GM12801 (cell line): Measurements from ENCODE around the gene CPXM1.

ENCODE experiments used
- TF ChIP-seq, protein P1 (sequence below): IDR thresholded peaks from one replicate; pipeline ENCODE4 v1.5.1; 2011; ENCODE audit warnings: control low read depth; ENCODE audit not compliant: insufficient read length; ENCODE audit errors: extremely low read depth

Gene CPXM1

DNA sequence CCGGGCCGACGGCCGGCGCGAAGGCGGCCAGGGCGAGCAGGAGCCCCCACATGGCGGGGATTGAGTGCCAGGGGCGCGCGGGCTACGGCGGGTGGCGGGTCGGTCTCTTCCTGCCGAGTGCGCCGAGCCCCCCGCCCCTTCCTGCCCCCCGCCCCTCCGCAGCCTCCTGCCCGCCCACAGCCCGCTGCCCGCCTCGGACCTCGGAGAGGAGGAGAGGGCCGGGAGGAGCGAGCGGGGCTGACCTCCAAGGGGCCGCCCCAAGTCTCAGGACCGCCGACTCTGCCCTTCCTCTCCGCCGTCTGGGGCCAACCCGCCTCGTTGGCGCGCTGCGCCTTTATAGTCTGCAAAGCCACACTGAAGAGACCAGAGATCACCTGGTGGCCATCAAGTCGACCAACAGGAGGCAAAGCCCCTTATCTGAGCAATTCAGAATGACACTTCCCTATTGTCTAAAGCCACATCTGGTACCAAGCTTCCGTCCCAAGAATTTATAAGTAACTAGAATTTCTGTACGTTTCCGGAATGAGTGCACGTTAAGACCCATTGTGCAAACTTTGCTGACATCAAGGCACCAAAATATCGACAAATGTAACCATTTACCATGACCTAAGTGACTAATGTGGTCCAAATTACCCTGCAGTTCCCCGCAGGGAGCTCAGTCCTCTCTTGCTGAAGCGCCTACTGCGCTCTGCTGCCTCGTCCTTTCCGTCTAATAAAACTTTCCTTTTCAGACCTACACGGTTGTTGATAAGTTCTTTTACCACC, at the start of gene CPXM1:
Gene CPXM1, minus strand, starts transcription at position 107 of the 765 bp plus-strand sequence. Its CDS starts 55 bp downstream, at position 52.
- TF ChIP-seq, protein P1, sequence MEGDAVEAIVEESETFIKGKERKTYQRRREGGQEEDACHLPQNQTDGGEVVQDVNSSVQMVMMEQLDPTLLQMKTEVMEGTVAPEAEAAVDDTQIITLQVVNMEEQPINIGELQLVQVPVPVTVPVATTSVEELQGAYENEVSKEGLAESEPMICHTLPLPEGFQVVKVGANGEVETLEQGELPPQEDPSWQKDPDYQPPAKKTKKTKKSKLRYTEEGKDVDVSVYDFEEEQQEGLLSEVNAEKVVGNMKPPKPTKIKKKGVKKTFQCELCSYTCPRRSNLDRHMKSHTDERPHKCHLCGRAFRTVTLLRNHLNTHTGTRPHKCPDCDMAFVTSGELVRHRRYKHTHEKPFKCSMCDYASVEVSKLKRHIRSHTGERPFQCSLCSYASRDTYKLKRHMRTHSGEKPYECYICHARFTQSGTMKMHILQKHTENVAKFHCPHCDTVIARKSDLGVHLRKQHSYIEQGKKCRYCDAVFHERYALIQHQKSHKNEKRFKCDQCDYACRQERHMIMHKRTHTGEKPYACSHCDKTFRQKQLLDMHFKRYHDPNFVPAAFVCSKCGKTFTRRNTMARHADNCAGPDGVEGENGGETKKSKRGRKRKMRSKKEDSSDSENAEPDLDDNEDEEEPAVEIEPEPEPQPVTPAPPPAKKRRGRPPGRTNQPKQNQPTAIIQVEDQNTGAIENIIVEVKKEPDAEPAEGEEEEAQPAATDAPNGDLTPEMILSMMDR = no peak

DNA sequence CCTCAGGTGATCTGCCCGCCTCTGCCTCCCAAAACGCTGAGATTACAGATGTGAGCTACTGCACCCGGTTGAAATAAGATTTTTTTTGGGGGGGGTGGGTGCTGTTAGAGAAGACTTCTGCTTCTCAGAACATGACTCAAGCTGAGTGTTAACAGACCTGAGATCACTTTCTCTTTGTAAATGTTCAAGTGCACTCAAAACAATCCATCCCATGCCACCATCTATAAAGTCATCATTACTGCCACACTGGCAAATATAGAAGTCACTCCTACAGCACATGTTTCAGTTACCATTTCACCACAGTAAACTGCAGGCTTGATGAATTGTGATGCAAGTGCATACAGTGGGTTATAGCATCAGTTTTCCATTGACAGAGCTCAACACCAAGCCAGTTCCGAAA, 49.1 kb upstream of the CPXM1 start:
- TF ChIP-seq, protein P1 = no peak

DNA sequence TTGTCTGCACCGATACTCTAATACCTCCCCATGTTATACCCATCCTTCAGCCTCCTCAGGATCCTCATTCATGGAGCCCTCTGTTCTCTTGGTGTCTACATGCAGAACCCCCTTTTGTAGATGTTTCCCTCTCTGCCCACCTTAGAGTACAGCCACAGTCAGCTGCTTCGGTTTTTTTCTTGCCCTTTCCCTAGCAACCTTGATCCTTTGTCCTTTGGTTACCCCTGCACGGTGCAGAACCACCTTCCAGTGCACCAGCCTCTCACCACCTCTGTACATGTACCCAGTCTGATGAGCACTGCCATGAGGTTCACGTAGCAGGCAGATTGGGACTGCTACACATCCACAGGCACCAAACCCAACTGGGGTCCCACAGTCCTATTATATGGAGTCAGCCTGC, 47.4 kb upstream of the CPXM1 start:
- TF ChIP-seq, protein P1 = no peak

DNA sequence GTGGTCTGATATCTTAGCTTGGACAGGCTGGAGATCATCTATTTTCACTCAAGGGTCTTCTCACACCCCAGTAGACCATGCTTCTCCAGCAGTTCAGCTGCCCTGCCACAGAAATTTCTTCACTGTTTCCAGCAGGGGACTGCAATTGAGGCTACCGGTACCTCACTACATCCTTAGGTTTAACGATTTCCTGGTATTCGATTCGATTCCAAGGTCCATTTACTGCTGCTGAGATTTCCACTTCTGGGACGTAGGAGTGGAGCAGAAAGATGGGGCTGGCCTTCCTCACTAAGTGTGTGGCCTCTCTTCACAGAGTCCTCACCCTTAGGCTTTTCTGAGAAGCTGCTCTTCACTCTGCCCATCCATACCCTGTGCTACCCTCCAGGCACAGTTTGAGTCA, 46.3 kb upstream of the CPXM1 start:
- TF ChIP-seq, protein P1 = no peak

DNA sequence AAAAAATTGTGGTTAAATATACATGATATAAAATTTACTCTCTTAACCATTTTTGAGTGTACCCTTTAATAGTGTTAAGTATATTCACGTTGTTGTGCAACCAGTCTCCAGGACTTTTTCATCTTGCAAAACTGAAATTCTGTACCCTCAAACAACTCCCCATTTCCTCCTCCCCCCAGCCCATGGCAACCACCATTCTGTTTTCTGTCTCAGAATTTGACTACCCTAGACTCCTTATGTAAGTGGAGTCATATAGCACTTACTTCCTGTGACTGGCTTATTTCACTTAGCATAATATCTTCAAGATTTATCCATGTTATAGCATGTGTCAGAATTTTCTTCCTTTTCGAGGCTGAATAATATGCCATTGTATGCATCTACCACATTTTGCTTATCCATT, 45.2 kb upstream of the CPXM1 start:
- TF ChIP-seq, protein P1 = no peak

DNA sequence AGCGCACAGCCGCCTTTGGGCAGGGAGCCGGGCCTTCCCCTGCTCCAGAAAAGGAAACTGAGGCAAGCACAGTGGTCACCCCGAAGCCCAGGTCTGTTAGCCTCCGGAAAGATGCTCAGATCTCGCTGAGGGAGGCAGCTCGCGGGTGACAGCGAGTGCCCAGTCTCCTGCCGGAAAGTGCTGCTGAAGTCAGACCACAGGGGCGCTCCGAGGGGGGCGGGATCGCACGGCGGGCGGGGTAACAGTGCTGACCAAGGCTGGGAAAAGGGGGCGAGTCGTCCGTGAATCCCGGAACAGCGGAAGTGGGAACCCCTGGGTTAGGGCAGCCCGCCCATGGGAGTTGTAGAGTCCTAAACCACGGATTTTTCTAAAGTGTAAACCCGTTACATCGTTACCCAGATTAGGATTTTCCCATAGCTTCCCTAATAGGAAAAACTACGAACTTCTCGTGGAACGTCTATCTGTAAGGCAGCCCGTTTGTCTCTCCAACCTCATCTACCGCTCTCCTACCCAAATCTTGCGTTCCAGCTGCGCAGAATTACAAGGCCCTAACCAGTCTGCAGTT, 40.6 kb upstream of the CPXM1 start:
- TF ChIP-seq, protein P1 = no peak

DNA sequence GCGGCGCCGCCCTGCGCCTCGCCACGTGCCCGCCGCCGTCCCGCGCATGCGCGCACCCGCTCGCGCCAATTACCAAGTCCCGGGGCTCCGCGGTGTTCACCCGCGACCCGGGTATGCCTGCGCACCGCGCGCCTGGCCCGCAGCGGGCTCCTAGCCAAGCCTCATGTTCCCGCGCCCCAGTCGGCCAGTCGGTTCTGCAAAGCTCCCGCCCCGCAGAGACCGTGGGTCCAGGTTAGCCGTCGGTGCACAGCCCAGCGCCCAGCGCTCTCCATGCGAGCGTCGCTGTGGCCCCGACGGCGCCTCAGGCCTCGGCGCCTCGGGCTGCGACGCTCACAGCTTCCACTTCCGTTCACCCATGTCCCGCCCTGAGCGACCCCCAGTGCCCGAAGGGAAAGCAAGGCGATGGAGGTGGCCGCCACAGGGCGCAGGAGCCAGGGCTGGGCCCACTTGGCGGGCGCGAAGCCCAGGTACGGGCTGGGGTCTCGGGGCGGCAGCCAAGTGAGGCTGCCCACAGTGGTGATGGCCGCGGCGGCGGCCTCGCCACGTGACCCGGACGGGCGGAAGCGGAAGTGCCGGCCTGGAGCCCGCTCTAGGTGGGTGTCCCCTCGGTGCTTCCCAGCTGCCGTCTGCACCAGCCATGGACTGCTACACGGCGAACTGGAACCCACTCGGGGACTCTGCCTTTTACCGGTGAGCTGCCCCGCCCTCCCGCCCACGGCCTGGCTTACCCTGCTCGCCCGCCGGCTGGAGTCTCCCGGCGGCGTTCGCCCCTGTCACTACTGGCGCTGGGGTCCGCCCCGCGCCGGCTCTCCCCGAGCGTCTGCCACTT, 39.9 kb upstream of the CPXM1 start, which contains the start of the genes PCED1A and VPS16:
Gene PCED1A, minus strand, starts transcription at position 518 of the 829 bp plus-strand sequence. CDS start 743 bp downstream, outside the sequence.
Gene VPS16, plus strand, starts transcription at position 608 of the 829 bp plus-strand sequence. Its CDS starts 30 bp downstream, at position 638.
- TF ChIP-seq, protein P1 = no peak
